Neutrophil (primary cell): Measurements from ENCODE around the gene MYO5A.
A peak's percentile ranks its signal among the peaks of the same experiment; 100 is the strongest.

Source experiments
- H3K27ac ChIP-seq: fragments of 200-600 bp; sonication (generic); 2 replicates; pipeline ENCODE4 v1.5.1; 2016; ENCODE audit warnings: mild to moderate bottlenecking, moderate library complexity
- H3K27me3 ChIP-seq: fragments of 200-600 bp; sonication (generic); 2 replicates; pipeline ENCODE4 v1.6.0; 2016; ENCODE audit warnings: mild to moderate bottlenecking
- H3K36me3 ChIP-seq: fragments of 200-600 bp; sonication (generic); 2 replicates; pipeline ENCODE4 v1.5.1; 2017
- H3K4me1 ChIP-seq, 2 experiments: fragments of 200-600 bp in 1 of 2; sonication (generic) in 1 of 2; 1 replicate in 1 of 2; 2 replicates in 1 of 2; pipeline versions ENCODE4 v1.5.1 to v1.6.1; 2013 to 2016; ENCODE audit warnings: low read depth in 1 of 2, low read length in 1 of 2, mild to moderate bottlenecking in 1 of 2, moderate library complexity in 1 of 2; ENCODE audit not compliant: control insufficient read depth in 1 of 2, insufficient read depth in 1 of 2
- H3K4me3 ChIP-seq, 2 experiments: fragments of 200-600 bp in 1 of 2; sonication (generic) in 1 of 2; 1 replicate in 1 of 2; 2 replicates in 1 of 2; pipeline ENCODE4 v1.5.1; 2013 to 2016; ENCODE audit warnings: low read depth in 1 of 2, low read length in 1 of 2, mild to moderate bottlenecking in 1 of 2, moderate library complexity in 1 of 2
- H3K9me3 ChIP-seq: fragments of 200-600 bp; sonication (generic); 2 replicates; pipeline ENCODE4 v1.5.1; 2016
- TF ChIP-seq, protein P1 (sequence below): fragments of 200-600 bp; sonication (generic); IDR thresholded peaks from 2 replicates; pipeline ENCODE4 v1.5.1; 2016; ENCODE audit warnings: antibody characterized with exemption

MYO5A gene

DNA sequence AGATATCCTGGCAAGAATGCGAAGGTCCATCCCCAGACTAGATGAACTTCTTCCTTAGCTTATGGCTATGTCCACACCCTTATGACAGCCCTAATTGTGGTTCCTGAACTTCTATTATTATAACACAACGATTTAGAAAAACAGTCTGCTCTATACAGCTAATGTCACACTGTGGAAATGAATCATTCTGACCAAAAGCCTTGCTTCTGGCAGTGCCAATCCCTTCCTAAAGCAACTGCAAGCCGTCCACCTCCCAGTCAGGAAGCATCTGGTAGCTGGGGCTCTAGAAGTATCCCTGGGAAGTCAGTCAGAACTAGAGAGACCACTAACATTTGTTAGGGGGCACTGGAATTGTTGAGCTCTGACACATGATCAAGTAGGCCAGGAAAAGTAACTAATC is 45.0 kb downstream of the MYO5A start:
- Histone ChIP-seq H3K4me3 (no peak overlapping the region), H3K4me1 (peaks cover 11 to 23% of the 10 kb centered on the region in 2 experiments), H3K36me3 (no peaks in the 10 kb centered on the region), H3K27me3 (no peaks in the 10 kb centered on the region), H3K9me3 (no peaks in the 10 kb centered on the region), H3K27ac (peak overlapping the region; percentile 40)
- TF ChIP-seq, protein P1, sequence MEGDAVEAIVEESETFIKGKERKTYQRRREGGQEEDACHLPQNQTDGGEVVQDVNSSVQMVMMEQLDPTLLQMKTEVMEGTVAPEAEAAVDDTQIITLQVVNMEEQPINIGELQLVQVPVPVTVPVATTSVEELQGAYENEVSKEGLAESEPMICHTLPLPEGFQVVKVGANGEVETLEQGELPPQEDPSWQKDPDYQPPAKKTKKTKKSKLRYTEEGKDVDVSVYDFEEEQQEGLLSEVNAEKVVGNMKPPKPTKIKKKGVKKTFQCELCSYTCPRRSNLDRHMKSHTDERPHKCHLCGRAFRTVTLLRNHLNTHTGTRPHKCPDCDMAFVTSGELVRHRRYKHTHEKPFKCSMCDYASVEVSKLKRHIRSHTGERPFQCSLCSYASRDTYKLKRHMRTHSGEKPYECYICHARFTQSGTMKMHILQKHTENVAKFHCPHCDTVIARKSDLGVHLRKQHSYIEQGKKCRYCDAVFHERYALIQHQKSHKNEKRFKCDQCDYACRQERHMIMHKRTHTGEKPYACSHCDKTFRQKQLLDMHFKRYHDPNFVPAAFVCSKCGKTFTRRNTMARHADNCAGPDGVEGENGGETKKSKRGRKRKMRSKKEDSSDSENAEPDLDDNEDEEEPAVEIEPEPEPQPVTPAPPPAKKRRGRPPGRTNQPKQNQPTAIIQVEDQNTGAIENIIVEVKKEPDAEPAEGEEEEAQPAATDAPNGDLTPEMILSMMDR: no peak

DNA sequence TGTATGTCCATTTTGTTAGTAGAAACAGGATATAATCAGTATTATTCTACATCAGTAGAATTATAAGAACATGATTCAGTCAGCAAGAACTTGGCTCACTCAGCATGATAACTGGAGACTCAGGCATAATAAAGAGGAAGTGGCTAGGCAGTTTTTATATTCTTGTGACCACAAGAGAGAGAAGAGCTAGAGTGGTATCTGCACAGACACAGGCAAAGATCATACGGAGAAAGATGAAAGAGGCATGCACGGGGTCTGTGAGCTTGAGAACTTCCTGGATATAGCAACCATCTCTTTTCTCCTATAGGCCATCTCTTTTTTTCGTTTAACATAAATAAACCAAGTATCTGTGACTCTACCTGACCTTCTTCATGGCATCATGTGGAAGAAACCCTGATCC is 46.8 kb downstream of the MYO5A start:
- Histone ChIP-seq H3K9me3 (no peaks in the 10 kb centered on the region), H3K27ac (peak overlapping the region; percentile 68), H3K4me3 (no peak overlapping the region), H3K36me3 (no peaks in the 10 kb centered on the region), H3K27me3 (no peaks in the 10 kb centered on the region), H3K4me1 (peaks cover 11 to 23% of the 10 kb centered on the region in 2 experiments)
- TF ChIP-seq, protein P1: no peak

DNA sequence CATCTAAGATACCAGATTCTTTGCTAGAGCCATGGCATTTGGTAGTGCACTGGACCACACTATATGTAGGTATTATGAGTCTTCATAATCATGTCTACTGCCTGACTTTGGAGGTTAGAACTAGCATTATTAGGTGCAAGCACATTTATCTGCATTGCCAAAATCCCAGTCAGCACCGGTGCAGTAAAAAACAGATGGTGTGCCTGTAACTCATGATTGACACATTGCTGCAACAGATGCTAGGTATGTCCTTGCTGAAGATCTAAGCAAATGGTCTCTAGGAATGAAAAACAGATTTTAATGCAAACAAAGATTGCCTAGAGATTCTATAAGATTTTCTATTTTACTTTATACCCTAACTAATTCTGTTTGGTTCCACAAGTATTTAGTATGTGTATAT is 47.7 kb downstream of the MYO5A start:
- peaks cover 11 to 23% of the 10 kb centered on the region in 2 experiments for H3K4me1 ChIP-seq
- TF ChIP-seq, protein P1: no peak

DNA sequence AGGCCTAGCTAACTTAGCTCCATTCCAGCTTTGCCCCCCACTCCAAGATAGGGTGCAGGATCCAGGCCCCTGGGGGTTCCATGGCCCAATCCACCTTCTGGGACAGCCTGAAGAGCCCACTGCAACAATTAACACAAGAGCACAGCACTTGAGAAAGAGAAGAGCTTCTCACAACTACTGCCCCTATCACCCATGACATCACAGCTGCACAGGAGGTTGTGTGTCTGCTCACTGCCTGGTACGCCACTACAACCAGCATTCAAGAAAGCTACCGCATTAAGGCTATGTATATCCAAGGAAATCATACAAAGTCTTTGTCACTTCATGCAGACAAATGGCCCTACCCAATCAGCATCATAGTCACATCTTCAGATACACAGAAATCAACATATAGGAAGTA is 62.0 kb downstream of the MYO5A start:
- Histone ChIP-seq H3K9me3 (no peaks in the 10 kb centered on the region), H3K36me3 (no peaks in the 10 kb centered on the region), H3K4me3 (no peak overlapping the region), H3K27me3 (no peaks in the 10 kb centered on the region), H3K4me1 (peaks cover 21 to 44% of the 10 kb centered on the region in 2 experiments), H3K27ac (peak overlapping the region; percentile 46)
- TF ChIP-seq, protein P1: no peak

More for the DNA sequence above, 47.7 kb downstream of the MYO5A start:
- Histone ChIP-seq H3K4me3 (no peak overlapping the region), H3K9me3 (no peaks in the 10 kb centered on the region), H3K27ac (peak overlapping the region; percentile 68), H3K36me3 (no peaks in the 10 kb centered on the region), H3K27me3 (no peaks in the 10 kb centered on the region)

DNA sequence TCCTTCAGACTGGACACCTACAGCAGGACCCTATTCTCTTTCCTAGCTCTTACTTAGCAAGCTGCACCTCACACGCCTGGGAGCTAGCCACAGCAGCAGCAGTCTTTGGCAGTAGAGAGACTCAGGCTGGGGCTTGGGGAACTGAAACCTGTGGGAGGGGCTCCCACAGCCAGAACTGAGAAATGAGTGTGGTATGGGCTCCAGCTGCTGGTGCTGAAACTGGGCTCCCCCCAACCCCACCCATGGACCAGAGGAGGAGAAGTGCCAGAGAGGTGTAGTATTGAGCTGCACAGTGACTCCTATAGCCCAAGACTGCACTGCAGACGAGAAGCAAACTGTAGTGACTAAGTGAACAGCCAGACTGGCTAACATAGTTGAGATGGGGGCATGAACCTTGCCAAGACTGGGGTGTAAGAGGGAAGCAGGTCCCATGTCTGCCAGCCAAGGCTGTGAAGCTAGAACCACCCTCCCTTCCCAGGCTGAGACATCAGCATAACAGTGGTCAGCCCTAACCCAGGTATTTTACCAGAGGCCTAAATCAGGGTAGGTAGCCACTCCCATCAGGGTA is 62.5 kb downstream of the MYO5A start:
- Histone ChIP-seq H3K27me3 (no peaks in the 10 kb centered on the region), H3K4me3 (no peak overlapping the region), H3K9me3 (no peaks in the 10 kb centered on the region), H3K36me3 (no peaks in the 10 kb centered on the region), H3K4me1 (peaks cover 26 to 49% of the 10 kb centered on the region in 2 experiments), H3K27ac (peak overlapping the region; percentile 46)
- TF ChIP-seq, protein P1: no peak
